Measurements from ENCODE around the gene LIF. TPM values are rescaled to one million over a fixed set of nuclear protein-coding genes. Genes with fewer than 3 reads are reported as not detected.

LIF gene
- polyA plus RNA-seq, 1 of the 3 experiments (the other 2 are of a cell fraction): 24.6 TPM

- no peak for DNase-seq
- POLR2A ChIA-PET: no interaction called here
- peaks cover 15% of the 10 kb centered on the region; the same call in 1 of the 2 replicates for H3K79me2 ChIP-seq (ENCODE audit: insufficient read depth)
- H3K36me3 ChIP-seq (replicated peaks in 1 of 2; ENCODE audit: control insufficient read depth in 1 of 2, insufficient read depth in 2 of 2, low read length in 1 of 2): peaks cover 0 to 4% of the 10 kb centered on the region in 2 experiments
- H3K4me3 ChIP-seq (ENCODE audit: low read depth in 2 of 2, low read length in 1 of 2): peak overlapping the region in 1 of 2 experiments; percentile 74; a peak in 1 of 4 replicates
- no peak overlapping the region for H3K27ac ChIP-seq (ENCODE audit: low read depth in 2 of 2, low read length in 1 of 2)
- H2AFZ ChIP-seq (ENCODE audit: low read depth): no peak overlapping the region
- WGBS (ENCODE audit: low lambda C conversion rate): 89% methylated on average over 11 of the region's 11 CpGs
- H3K4me1 ChIP-seq (ENCODE audit: control insufficient read depth in 1 of 2, insufficient read depth in 2 of 2, low read depth in 1 of 2, low read length in 1 of 2): peaks cover 26 to 34% of the 10 kb centered on the region in 2 experiments
- H3K27me3 ChIP-seq (ENCODE audit: insufficient read depth): no peaks in the 10 kb centered on the region
- CTCF ChIA-PET: no interaction called here
- peaks cover 14% of the 10 kb centered on the region for H3F3A ChIP-seq (replicated peaks; ENCODE audit: insufficient read depth)
- H4K20me1 ChIP-seq (ENCODE audit: insufficient read depth): no peaks in the 10 kb centered on the region
- 0 out of 2 replicates have a peak overlapping the region, but pooled peaks have one; percentile 87 for H3K9ac ChIP-seq
- no peaks in the 10 kb centered on the region for H3K9me2 ChIP-seq
- H3K9me3 ChIP-seq: no peaks in the 10 kb centered on the region
- H3K4me2 ChIP-seq: peak overlapping the region; percentile 96
- no peak for TF ChIP-seq RCOR1 (IDR thresholded peaks at IDR 0.05; ENCODE audit: low read length)
- no peak for TF ChIP-seq CHD2 (IDR thresholded peaks at IDR 0.05; ENCODE audit: low read length, partially characterized antibody)
- no peak for TF ChIP-seq MAX (IDR thresholded peaks at IDR 0.05; ENCODE audit: low read depth)
- TF ChIP-seq FOXM1 (IDR thresholded peaks at IDR 0.05; ENCODE audit: low read depth): no peak
- no peak for TF ChIP-seq REST (IDR thresholded peaks at IDR 0.05; ENCODE audit: low read depth, low read length)
- TF ChIP-seq TEAD4 (IDR thresholded peaks at IDR 0.05; ENCODE audit: borderline replicate concordance, insufficient read depth): no peak
- no peak for TF ChIP-seq CTCF (IDR thresholded peaks at IDR 0.05)
- TF ChIP-seq YY1 (IDR thresholded peaks at IDR 0.05; ENCODE audit: low read depth): no peak
- no peak for TF ChIP-seq TAF1 (IDR thresholded peaks at IDR 0.05; ENCODE audit: borderline replicate concordance, low read depth, low read length)
- no peak for TF ChIP-seq GABPA (IDR thresholded peaks at IDR 0.05; ENCODE audit: low read depth)
- no peak for TF ChIP-seq FOXJ3 (CRISPR knock-in tag; IDR thresholded peaks at IDR 0.05)
- no peak for TF ChIP-seq EP300 (IDR thresholded peaks at IDR 0.05; ENCODE audit: borderline replicate concordance in 1 of 2, low read depth in 1 of 2, low read length in 1 of 2)
- no peak for TF ChIP-seq RFX5 (IDR thresholded peaks at IDR 0.05; ENCODE audit: low read length)
These were observed 1.0 kb upstream of the LIF start for GRCh38 chr22:30247561-30247960.

Measured in SK-N-SH (cell line).